Kidney (tissue), 14 donors: ENCODE data around the gene AGPAT4. TPM values are rescaled to one million over a fixed set of nuclear protein-coding genes. Genes with fewer than 3 reads are reported as not detected.
"Not testable (repeated sequence)": the region's sequence is repeated elsewhere in the genome, so short reads cannot be mapped to it uniquely, and the experiment has no call there.

Experiments
- DNase-seq, 5 donors: peaks; one replicate each; pipeline ENCODE4 v3.0.0-alpha.2; 2013 to 2020
- FAIRE-seq: peaks from 2 replicates; lab custom pipeline; 2012; peaks lifted over from hg19 to GRCh38; lab: Jason Lieb, UNC
- H3K27ac ChIP-seq, 2 donors: one replicate each; pipeline ENCODE4 v1.7.0; 2013; ENCODE audit warnings: low read depth in 2 of 2, low read length in 2 of 2, inconsistent platforms in 1 of 2
- H3K27me3 ChIP-seq: one replicate; pipeline ENCODE4 v1.7.1; 2013; ENCODE audit warnings: low read length, inconsistent platforms; ENCODE audit not compliant: control insufficient read depth, insufficient read depth
- H3K36me3 ChIP-seq, 3 donors: one replicate each; pipeline versions ENCODE4 v1.7.0 to v1.7.1; 2013; ENCODE audit warnings: low read length in 3 of 3, control low read depth in 1 of 3, inconsistent platforms in 1 of 3; ENCODE audit not compliant: insufficient read depth in 3 of 3, control insufficient read depth in 2 of 3
- H3K4me1 ChIP-seq, 3 donors: one replicate each; pipeline versions ENCODE4 v1.7.0 to v1.7.1; 2013; ENCODE audit warnings: low read length in 3 of 3, inconsistent platforms in 1 of 3, low read depth in 1 of 3; ENCODE audit not compliant: control insufficient read depth in 2 of 3, insufficient read depth in 2 of 3
- H3K4me3 ChIP-seq, 3 donors: one replicate each; pipeline versions ENCODE4 v1.7.0 to v1.8.1; 2013; ENCODE audit warnings: low read length in 3 of 3, control low read depth in 1 of 3, inconsistent platforms in 1 of 3
- H3K9ac ChIP-seq, 3 donors: one replicate each; pipeline versions ENCODE4 v1.7.0 to v1.7.1; 2013; ENCODE audit warnings: low read length in 3 of 3, control low read depth in 1 of 3, inconsistent platforms in 1 of 3
- H3K9me3 ChIP-seq, 3 donors: one replicate each; pipeline versions ENCODE4 v1.7.0 to v1.7.1; 2013; ENCODE audit warnings: low read length in 3 of 3, control low read depth in 1 of 3, inconsistent platforms in 1 of 3; ENCODE audit not compliant: control insufficient read depth in 2 of 3, insufficient read depth in 1 of 3
- CTCF ChIP-seq: IDR thresholded peaks from 3 replicates; pipeline ENCODE4 v1.5.1; 2012; ENCODE audit warnings: mild to moderate bottlenecking, moderate library complexity, borderline replicate concordance; ENCODE audit not compliant: insufficient read depth; ENCODE audit errors: extremely low read depth
- intact Hi-C: fragments of 100-400 bp; cut with DNase I; formaldehyde crosslinking; loops from one replicate; pipeline ENCODE4 v1.11.1; 2022
- polyA plus RNA-seq: library from polyadenylated mRNA; stranded (reverse); fragments of 350-450 nt; fragmentation: Illumina TruSeq; extraction: RNeasy Lipid Tissue Mini Kit (QIAGEN cat#74804); gene quantifications from one replicate; pipeline ENCODE4 v1.2.3, GENCODE V29; 2014; ENCODE audit warnings: low read depth, low replicate concordance; ENCODE audit not compliant: insufficient read depth
- total RNA-seq: library from RNA; stranded (reverse); fragmentation: NEBNext Ultra II Directional; extraction: Animal tissue kit (Norgen Biotek cat#: 25700); gene quantifications from one replicate; pipeline ENCODE4 v1.2.1, GENCODE V29; 2021
- donor health status: control.
- donor health status: control.
- donor health status: control.
- donor health status: control.
- donor health status: control.
- donor health status: DM: yes; HTN: yes; CAD: no.
- donor health status: Normal renal cell carcinoma (clear cell type).

AGPAT4 gene
- total and polyA plus RNA-seq, 2 donors from 2014 or later = 3.3 to 12.3 TPM

- Histone ChIP-seq H3K4me3 (no peak overlapping the region), H3K4me1 (no peaks in the 10 kb centered on the region), H3K27me3 (no peaks in the 10 kb centered on the region), H3K9me3 (no peaks in the 10 kb centered on the region), H3K27ac (no peak overlapping the region), H3K9ac (no peak overlapping the region), H3K36me3 (no peaks in the 10 kb centered on the region)
- TF ChIP-seq CTCF = no peak
- DNase-seq (no peak), FAIRE-seq (no peak)
- intact Hi-C loops = no loop called here
These were observed 42.7 kb upstream of the AGPAT4 start for GRCh38 chr6:161316531-161316930.

- FAIRE-seq, DNase-seq, intact Hi-C loops: not testable (repeated sequence)
These were observed 41.5 kb upstream of the AGPAT4 start for GRCh38 chr6:161315246-161315917.

GRCh38 chr6:161314541-161315245, 40.8 kb upstream of the AGPAT4 start:
- FAIRE-seq, H3K9ac ChIP-seq, H3K36me3 ChIP-seq, intact Hi-C loops, H3K27ac ChIP-seq, H3K4me3 ChIP-seq, H3K27me3 ChIP-seq, DNase-seq, H3K4me1 ChIP-seq, H3K9me3 ChIP-seq: not testable (repeated sequence)

More at GRCh38 chr6:161315246-161315917, 41.5 kb upstream of the AGPAT4 start:
- not testable (repeated sequence) for H3K27ac ChIP-seq, H3K36me3 ChIP-seq, H3K27me3 ChIP-seq, H3K4me1 ChIP-seq, H3K4me3 ChIP-seq, H3K9me3 ChIP-seq, H3K9ac ChIP-seq

- Histone ChIP-seq H3K27me3 (no peaks in the 10 kb centered on the region), H3K9me3 (no peaks in the 10 kb centered on the region), H3K4me3 (no peak overlapping the region), H3K9ac (no peak overlapping the region), H3K27ac (no peak overlapping the region), H3K36me3 (no peaks in the 10 kb centered on the region), H3K4me1 (no peaks in the 10 kb centered on the region)
- intact Hi-C loops = no loop called here
- FAIRE-seq (no peak), DNase-seq (no peak)
- no peak for TF ChIP-seq CTCF
These were observed 40.2 kb upstream of the AGPAT4 start for GRCh38 chr6:161313940-161314509.

GRCh38 chr6:161313475-161313874, 39.6 kb upstream of the AGPAT4 start:
- FAIRE-seq, DNase-seq, H3K36me3 ChIP-seq, H3K4me3 ChIP-seq, H3K9me3 ChIP-seq, H3K27ac ChIP-seq, H3K27me3 ChIP-seq, H3K9ac ChIP-seq, intact Hi-C loops, H3K4me1 ChIP-seq: not testable (repeated sequence)

- H3K9ac ChIP-seq, H3K27ac ChIP-seq, H3K4me3 ChIP-seq, H3K27me3 ChIP-seq, H3K36me3 ChIP-seq, DNase-seq, intact Hi-C loops, H3K4me1 ChIP-seq, FAIRE-seq, H3K9me3 ChIP-seq: not testable (repeated sequence)
These were observed 35.9 kb upstream of the AGPAT4 start for GRCh38 chr6:161309774-161310173.
